ENCODE results near the gene PPIE. TPM values are rescaled to one million over a fixed set of nuclear protein-coding genes. Genes with fewer than 3 reads are reported as not detected.
A peak's percentile ranks its signal among the peaks of the same experiment; 100 is the strongest.

PPIE gene
- total RNA-seq, 4 donors from 2014 or later = 21.5 to 36.9 (median 25.5) TPM

DNA sequence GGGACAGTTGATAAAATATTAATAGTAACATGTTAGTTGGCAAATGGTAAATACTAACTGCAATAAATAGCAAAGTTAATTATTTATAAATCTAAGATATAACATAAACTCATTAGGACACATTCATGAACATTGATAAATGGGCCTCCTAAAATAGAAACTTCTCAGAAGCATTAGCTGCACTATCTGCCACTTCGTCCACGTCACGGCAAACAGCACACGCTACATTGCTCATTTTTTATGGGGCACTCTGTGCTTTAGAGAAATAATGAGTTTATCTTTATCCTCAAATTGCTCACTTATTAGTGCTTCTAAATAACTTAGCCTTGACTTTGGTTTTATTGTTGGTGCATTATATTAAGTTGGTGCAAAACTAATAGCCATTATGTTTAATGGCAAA lies 31.2 kb upstream of the PPIE start:
- no peak overlapping the region for H3K4me3 ChIP-seq (ENCODE audit: low read depth, poor library complexity, severe bottlenecking)
- intact Hi-C loops (cut with DNase I; ENCODE audit: low total_unique reads) = no loop called here
- no peak for DNase-seq (ENCODE audit: low spot score in 2 of 2)
- no peak for TF ChIP-seq POLR2A (IDR thresholded peaks at IDR 0.05)
- TF ChIP-seq, protein P1, sequence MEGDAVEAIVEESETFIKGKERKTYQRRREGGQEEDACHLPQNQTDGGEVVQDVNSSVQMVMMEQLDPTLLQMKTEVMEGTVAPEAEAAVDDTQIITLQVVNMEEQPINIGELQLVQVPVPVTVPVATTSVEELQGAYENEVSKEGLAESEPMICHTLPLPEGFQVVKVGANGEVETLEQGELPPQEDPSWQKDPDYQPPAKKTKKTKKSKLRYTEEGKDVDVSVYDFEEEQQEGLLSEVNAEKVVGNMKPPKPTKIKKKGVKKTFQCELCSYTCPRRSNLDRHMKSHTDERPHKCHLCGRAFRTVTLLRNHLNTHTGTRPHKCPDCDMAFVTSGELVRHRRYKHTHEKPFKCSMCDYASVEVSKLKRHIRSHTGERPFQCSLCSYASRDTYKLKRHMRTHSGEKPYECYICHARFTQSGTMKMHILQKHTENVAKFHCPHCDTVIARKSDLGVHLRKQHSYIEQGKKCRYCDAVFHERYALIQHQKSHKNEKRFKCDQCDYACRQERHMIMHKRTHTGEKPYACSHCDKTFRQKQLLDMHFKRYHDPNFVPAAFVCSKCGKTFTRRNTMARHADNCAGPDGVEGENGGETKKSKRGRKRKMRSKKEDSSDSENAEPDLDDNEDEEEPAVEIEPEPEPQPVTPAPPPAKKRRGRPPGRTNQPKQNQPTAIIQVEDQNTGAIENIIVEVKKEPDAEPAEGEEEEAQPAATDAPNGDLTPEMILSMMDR (IDR thresholded peaks at IDR 0.05) = no peak
- WGBS, 2 donors = 92 to 96% methylated on average over 4 of the region's 4 CpGs

DNA sequence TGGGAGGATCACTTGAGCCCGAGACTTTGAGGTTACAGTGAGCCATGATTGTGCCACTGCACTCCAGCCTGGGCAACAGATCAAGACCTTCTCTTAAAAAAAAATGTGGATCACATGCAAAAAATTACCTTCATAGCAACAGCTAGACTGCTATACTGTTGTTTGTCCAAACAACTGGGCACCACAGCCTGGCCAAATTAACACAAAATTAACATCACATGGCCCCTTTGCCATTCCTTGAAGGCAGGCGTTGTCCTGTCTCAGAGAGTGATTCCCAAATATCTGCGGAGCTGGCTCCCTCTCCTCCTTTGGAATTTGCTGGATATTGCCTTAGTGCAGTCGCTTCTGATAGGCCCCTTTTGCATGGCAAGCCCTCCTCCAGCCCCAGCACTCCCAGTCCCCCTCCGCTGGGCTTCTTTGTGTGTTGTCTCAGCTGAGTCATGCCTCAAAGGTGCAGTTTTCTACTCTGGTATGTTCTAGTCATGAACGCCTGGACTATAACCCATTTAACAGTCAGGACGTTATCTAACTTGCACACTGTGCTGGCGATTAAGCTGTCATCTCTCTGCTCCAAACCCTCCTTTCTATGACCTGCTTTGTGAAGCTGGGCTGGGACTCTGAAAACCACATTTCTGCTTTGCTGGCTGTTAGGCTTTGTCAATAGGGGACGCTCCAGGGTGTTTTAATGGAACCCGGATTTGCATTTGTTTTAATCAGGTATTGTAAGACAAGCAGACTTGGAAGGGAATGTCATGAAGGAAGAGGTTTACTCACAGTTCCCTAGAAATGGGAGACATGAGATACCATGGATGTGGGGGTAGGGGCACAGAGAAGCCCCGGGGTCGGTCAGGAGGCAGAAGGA lies 27.3 kb upstream of the PPIE start:
- 72% methylated on average over 12 of the region's 12 CpGs for WGBS, 2 donors
- intact Hi-C loops (cut with DNase I; ENCODE audit: low total_unique reads) = loop anchor here (10.0 kb wide), 1 partner anchor 97 kb away; no protein-coding TSS in a partner anchor
- peak in 1 of 2 donors; percentile 49 for DNase-seq (ENCODE audit: low spot score in 2 of 2)
- TF ChIP-seq POLR2A (IDR thresholded peaks at IDR 0.05) = no peak
- TF ChIP-seq, protein P1 (IDR thresholded peaks at IDR 0.05) = no peak
- no peak overlapping the region for H3K4me3 ChIP-seq (ENCODE audit: low read depth, poor library complexity, severe bottlenecking)

DNA sequence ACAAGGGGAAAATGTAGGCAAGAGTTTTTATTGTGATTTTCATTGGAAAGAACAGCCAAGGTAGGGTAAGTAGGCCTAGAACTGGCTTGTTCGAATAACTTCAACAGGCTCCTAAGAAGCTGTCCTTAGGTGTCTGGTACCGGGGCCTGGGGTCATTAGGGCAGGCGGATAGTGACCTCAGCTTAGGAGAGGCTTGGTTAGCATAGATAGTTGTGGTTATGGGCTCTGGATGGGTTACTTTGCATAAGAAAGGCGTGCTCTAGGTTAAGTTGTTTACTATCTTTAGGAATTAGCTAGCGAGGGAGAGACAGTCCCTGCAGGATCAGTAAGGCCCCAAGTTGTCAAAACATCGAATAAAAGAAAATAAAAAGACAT lies 26.7 kb upstream of the PPIE start:
- intact Hi-C loops (cut with DNase I; ENCODE audit: low total_unique reads) = loop anchor here (10.0 kb wide), 1 partner anchor 97 kb away; no protein-coding TSS in a partner anchor
- DNase-seq (ENCODE audit: low spot score in 2 of 2) = peak in 1 of 2 donors; percentile 28

DNA sequence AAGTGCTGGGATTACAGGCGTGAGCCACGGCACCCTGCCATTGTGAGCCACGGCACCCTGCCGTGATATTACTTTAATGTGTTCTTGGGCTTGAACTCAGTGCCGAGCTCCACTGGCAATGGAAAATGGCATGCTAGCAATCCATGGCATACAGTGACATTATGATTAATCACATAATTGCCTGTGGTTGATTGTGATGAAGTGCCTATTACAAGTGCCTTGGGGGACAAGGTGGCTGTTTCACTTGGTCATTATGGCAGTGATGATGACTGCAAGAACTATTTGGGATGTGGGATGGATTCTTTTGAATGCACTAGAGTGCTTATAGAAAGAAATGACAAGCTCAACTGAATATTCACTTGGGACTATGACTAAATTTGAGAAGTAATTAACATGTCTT lies 25.1 kb upstream of the PPIE start:
- intact Hi-C loops (cut with DNase I; ENCODE audit: low total_unique reads) = loop anchor here (10.0 kb wide), 1 partner anchor 99 kb away; no protein-coding TSS in a partner anchor
- 89 to 93% methylated on average over 5 of the region's 5 CpGs for WGBS, 2 donors
- TF ChIP-seq POLR2A (IDR thresholded peaks at IDR 0.05) = no peak
- TF ChIP-seq, protein P1 (IDR thresholded peaks at IDR 0.05) = no peak
- no peak for DNase-seq (ENCODE audit: low spot score in 2 of 2)
- H3K4me3 ChIP-seq (ENCODE audit: low read depth, poor library complexity, severe bottlenecking) = no peak overlapping the region

More for the DNA sequence above, 26.7 kb upstream of the PPIE start:
- TF ChIP-seq, protein P1 (IDR thresholded peaks at IDR 0.05) = no peak
- TF ChIP-seq POLR2A (IDR thresholded peaks at IDR 0.05) = no peak
- H3K4me3 ChIP-seq (ENCODE audit: low read depth, poor library complexity, severe bottlenecking) = no peak overlapping the region
- 78 to 83% methylated on average over 6 of the region's 6 CpGs for WGBS, 2 donors

- no peak for TF ChIP-seq POLR2A (IDR thresholded peaks at IDR 0.05)
- TF ChIP-seq, protein P1 (IDR thresholded peaks at IDR 0.05) = no peak
- 57 to 58% methylated on average over 6 of the region's 6 CpGs for WGBS, 2 donors
- peak in 1 of 2 donors; percentile 4 for DNase-seq (ENCODE audit: low spot score in 2 of 2)
- intact Hi-C loops (cut with DNase I; ENCODE audit: low total_unique reads) = loop anchor here (10.0 kb wide), 1 partner anchor 103 kb away; no protein-coding TSS in a partner anchor
- H3K4me3 ChIP-seq (ENCODE audit: low read depth, poor library complexity, severe bottlenecking) = no peak overlapping the region
Measured at GRCh38 chr1:39717809-39718208, 20.9 kb upstream of the PPIE start.

Measured in lower leg skin (tissue), 4 donors.